Suprapubic skin (tissue), 4 donors: ENCODE results near the gene ABCC9. TPM values are rescaled to one million over a fixed set of nuclear protein-coding genes. Genes with fewer than 3 reads are reported as not detected.

Experiments used
- DNase-seq, 2 donors: peaks; one replicate each; pipeline ENCODE4 v3.0.0-alpha.2; 2019; ENCODE audit warnings: low spot score in 2 of 2
- H3K27ac ChIP-seq: fragments of 200-600 bp; sonication (generic); one replicate; pipeline ENCODE4 v1.5.1; 2019
- H3K27me3 ChIP-seq: fragments of 200-600 bp; sonication (generic); one replicate; pipeline ENCODE4 v1.5.1; 2019
- H3K36me3 ChIP-seq: fragments of 200-600 bp; sonication (generic); one replicate; pipeline ENCODE4 v1.5.1; 2019
- H3K4me1 ChIP-seq: fragments of 200-600 bp; sonication (generic); one replicate; pipeline ENCODE4 v1.5.1; 2019
- H3K4me3 ChIP-seq: fragments of 200-600 bp; sonication (generic); one replicate; pipeline ENCODE4 v1.5.1; 2019; ENCODE audit warnings: mild to moderate bottlenecking
- H3K9me3 ChIP-seq: fragments of 200-600 bp; sonication (generic); one replicate; pipeline ENCODE4 v1.5.1; 2019
- EP300 ChIP-seq: sonication (generic); formaldehyde crosslinking; IDR thresholded peaks from one replicate; pipeline ENCODE4 v1.6.1; 2017; ENCODE audit warnings: antibody characterized with exemption
- POLR2A ChIP-seq, 2 donors: fragments of 450-650 bp; IDR thresholded peaks; one replicate each; pipeline ENCODE4 v1.6.1; 2017; ENCODE audit warnings: antibody characterized with exemption in 2 of 2, mild to moderate bottlenecking in 2 of 2, moderate library complexity in 2 of 2
- POLR2AphosphoS5 ChIP-seq, 3 donors: sonication (generic); formaldehyde crosslinking; IDR thresholded peaks; one replicate each; pipeline ENCODE4 v1.6.1; 2017; ENCODE audit warnings: antibody characterized with exemption in 3 of 3
- WGBS: methylation state at CpG from one replicate; pipeline ENCODE4 v1.1.5; 2018; 5-methylcytosine and 5-hydroxymethylcytosine counted together
- total RNA-seq, 4 donors: library from RNA; depleted of rRNA; stranded (reverse); fragments of >200 nt; gene quantifications; one replicate each; pipeline ENCODE4 v1.1.0, GENCODE V29; 2016
- TF ChIP-seq, protein P1 (sequence below), 2 donors: fragments of 200-600 bp in 1 of 2; fragments of 450-650 bp in 1 of 2; sonication (generic) in 1 of 2; IDR thresholded peaks; one replicate each; pipeline ENCODE4 v1.5.1; 2016 to 2019; ENCODE audit warnings: antibody characterized with exemption in 2 of 2, mild to moderate bottlenecking in 1 of 2, moderate library complexity in 1 of 2

Gene ABCC9
- total RNA-seq, 4 donors from 2014 or later = 7.8 to 9.6 (median 8.1) TPM

- H3K27ac ChIP-seq = no peak overlapping the region
- 87% methylated on average over 5 of the region's 5 CpGs for WGBS
- H3K4me3 ChIP-seq = no peak overlapping the region
- no peak for TF ChIP-seq POLR2AphosphoS5 (IDR thresholded peaks at IDR 0.05)
- TF ChIP-seq, protein P1, sequence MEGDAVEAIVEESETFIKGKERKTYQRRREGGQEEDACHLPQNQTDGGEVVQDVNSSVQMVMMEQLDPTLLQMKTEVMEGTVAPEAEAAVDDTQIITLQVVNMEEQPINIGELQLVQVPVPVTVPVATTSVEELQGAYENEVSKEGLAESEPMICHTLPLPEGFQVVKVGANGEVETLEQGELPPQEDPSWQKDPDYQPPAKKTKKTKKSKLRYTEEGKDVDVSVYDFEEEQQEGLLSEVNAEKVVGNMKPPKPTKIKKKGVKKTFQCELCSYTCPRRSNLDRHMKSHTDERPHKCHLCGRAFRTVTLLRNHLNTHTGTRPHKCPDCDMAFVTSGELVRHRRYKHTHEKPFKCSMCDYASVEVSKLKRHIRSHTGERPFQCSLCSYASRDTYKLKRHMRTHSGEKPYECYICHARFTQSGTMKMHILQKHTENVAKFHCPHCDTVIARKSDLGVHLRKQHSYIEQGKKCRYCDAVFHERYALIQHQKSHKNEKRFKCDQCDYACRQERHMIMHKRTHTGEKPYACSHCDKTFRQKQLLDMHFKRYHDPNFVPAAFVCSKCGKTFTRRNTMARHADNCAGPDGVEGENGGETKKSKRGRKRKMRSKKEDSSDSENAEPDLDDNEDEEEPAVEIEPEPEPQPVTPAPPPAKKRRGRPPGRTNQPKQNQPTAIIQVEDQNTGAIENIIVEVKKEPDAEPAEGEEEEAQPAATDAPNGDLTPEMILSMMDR (IDR thresholded peaks at IDR 0.05) = no peak
- no peak for TF ChIP-seq POLR2A (IDR thresholded peaks at IDR 0.05)
- no peak for TF ChIP-seq EP300
- peaks cover 13% of the 10 kb centered on the region for H3K4me1 ChIP-seq
- no peaks in the 10 kb centered on the region for H3K27me3 ChIP-seq
- H3K36me3 ChIP-seq = no peaks in the 10 kb centered on the region
- no peak for DNase-seq
- H3K9me3 ChIP-seq = no peaks in the 10 kb centered on the region
Observed at GRCh38 chr12:21759737-21760136, 181.5 kb downstream of the ABCC9 start.

GRCh38 chr12:21757735-21758134 lies 183.5 kb downstream of the ABCC9 start:
- no peak for TF ChIP-seq POLR2A (IDR thresholded peaks at IDR 0.05)
- no peak for TF ChIP-seq POLR2AphosphoS5 (IDR thresholded peaks at IDR 0.05)
- no peak for TF ChIP-seq EP300
- TF ChIP-seq, protein P1 (IDR thresholded peaks at IDR 0.05) = no peak
- no peaks in the 10 kb centered on the region for H3K27me3 ChIP-seq
- WGBS = 61% methylated on average over 2 of the region's 2 CpGs
- no peak overlapping the region for H3K4me3 ChIP-seq
- no peaks in the 10 kb centered on the region for H3K9me3 ChIP-seq
- no peaks in the 10 kb centered on the region for H3K36me3 ChIP-seq
- DNase-seq = no peak
- H3K27ac ChIP-seq = no peak overlapping the region
- peaks cover 13% of the 10 kb centered on the region for H3K4me1 ChIP-seq

DNA sequence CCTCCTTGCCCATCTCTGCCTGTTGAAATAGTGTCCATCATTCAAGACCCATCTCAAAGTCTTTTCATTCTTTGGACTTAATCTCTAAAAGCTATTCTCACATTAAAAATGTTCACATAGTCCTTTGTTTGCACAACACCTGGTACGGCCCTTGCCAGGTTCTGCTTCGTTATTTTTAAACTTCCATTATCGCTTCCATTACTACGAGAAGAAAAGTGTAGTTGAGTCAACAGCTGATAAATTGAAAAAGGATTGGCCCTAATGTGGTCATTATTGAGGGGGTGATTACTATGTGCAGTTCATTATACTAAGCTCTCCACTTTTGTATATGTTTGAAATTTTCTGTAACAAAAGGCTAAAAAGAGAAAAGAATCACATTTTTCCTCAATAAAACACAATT lies 184.5 kb downstream of the ABCC9 start:
- no peak for DNase-seq
- peaks cover 10% of the 10 kb centered on the region for H3K4me1 ChIP-seq
- no peaks in the 10 kb centered on the region for H3K9me3 ChIP-seq
- H3K4me3 ChIP-seq = no peak overlapping the region
- no peaks in the 10 kb centered on the region for H3K36me3 ChIP-seq
- TF ChIP-seq POLR2AphosphoS5 (IDR thresholded peaks at IDR 0.05) (no peak), EP300 (no peak), POLR2A (IDR thresholded peaks at IDR 0.05) (no peak)
- TF ChIP-seq, protein P1 (IDR thresholded peaks at IDR 0.05) = no peak
- no peak overlapping the region for H3K27ac ChIP-seq
- H3K27me3 ChIP-seq = no peaks in the 10 kb centered on the region
- 97% methylated on average over 4 of the region's 4 CpGs for WGBS

GRCh38 chr12:21751517-21751916 lies 189.7 kb downstream of the ABCC9 start:
- Histone ChIP-seq H3K27ac (no peak overlapping the region), H3K27me3 (no peaks in the 10 kb centered on the region), H3K36me3 (no peaks in the 10 kb centered on the region), H3K4me3 (no peak overlapping the region), H3K9me3 (no peaks in the 10 kb centered on the region), H3K4me1 (peaks cover 9% of the 10 kb centered on the region)
- 9% methylated on average over 4 of the region's 4 CpGs for whole genome bisulfite sequencing
- TF ChIP-seq EP300 = no peak
- no peak for TF ChIP-seq POLR2A (IDR thresholded peaks at IDR 0.05)
- no peak for TF ChIP-seq POLR2AphosphoS5 (IDR thresholded peaks at IDR 0.05)
- TF ChIP-seq, protein P1 (IDR thresholded peaks at IDR 0.05) = no peak
- no peak for DNase-seq

Other genes with a start within 250 kb of the ABCC9 start
- 1 to 10 TPM; 1.4 to 7.8 (median 4.0) TPM for gene KCNJ8, start 166.7 kb downstream of the ABCC9 start, total RNA-seq
- gene CMAS, start 104.8 kb upstream of the ABCC9 start, total RNA-seq = 10 to 100 TPM; 20.3 to 25.8 (median 22.9) TPM